WTC11 (cell line): ENCODE measurements around the gene TTC7B. TPM values are rescaled to one million over a fixed set of nuclear protein-coding genes. Genes with fewer than 3 reads are reported as not detected.
"Not testable (repeated sequence)": the region's sequence is repeated elsewhere in the genome, so short reads cannot be mapped to it uniquely, and the experiment has no call there.

ENCODE experiments used
- ATAC-seq: fragments of 200-7000 bp; cut with Tn5 transposase; 2 replicates; pipeline ENCODE4 v1.10.0; 2021; ENCODE audit warnings: mild to moderate bottlenecking, moderate library complexity
- CTCF ChIA-PET: fragments of 300-600 bp; sonication (Branson Sonifier 250); formaldehyde crosslinking; loops from one replicate; lab custom pipeline; 2021; ENCODE audit warnings: antibody characterized with exemption; lab: Charles Lee
- POLR2A ChIA-PET: fragments of 350-600 bp; sonication (Branson Sonifier 250); formaldehyde crosslinking; loops from one replicate; lab custom pipeline; 2021; ENCODE audit warnings: antibody characterized with exemption; lab: Charles Lee
- DNase-seq: peaks from one replicate; pipeline ENCODE4 v3.0.0; 2021; ENCODE audit warnings: low spot score
- H3K27ac Mint-ChIP-seq: 2 replicates; pipeline ENCODE4 v1.8.0; 2021; ENCODE audit warnings: mixed read lengths
- H3K27me3 Mint-ChIP-seq: 2 replicates; pipeline ENCODE4 v1.8.0; 2021; ENCODE audit warnings: low read depth, mild to moderate bottlenecking, moderate library complexity, mixed read lengths
- H3K36me3 Mint-ChIP-seq: 2 replicates; pipeline ENCODE4 v1.8.0; 2021; ENCODE audit warnings: mixed read lengths
- H3K4me1 Mint-ChIP-seq: 2 replicates; pipeline ENCODE4 v1.8.0; 2022; ENCODE audit warnings: mixed read lengths
- H3K4me3 Mint-ChIP-seq: 2 replicates; pipeline ENCODE4 v1.8.0; 2021; ENCODE audit warnings: mild to moderate bottlenecking, moderate library complexity, mixed read lengths
- H3K9me3 Mint-ChIP-seq: 2 replicates; pipeline ENCODE4 v1.8.0; 2021; ENCODE audit warnings: mixed read lengths
- AFF4 ChIP-seq: sonication (generic); formaldehyde crosslinking; IDR thresholded peaks from 2 replicates; pipeline ENCODE4 v1.8.1; 2023; ENCODE audit warnings: mild to moderate bottlenecking, missing genetic modification reagents, borderline replicate concordance
- ARID4B ChIP-seq: sonication (generic); formaldehyde crosslinking; IDR thresholded peaks from 2 replicates; pipeline ENCODE4 v1.8.0; 2023; ENCODE audit warnings: missing genetic modification reagents, mild to moderate bottlenecking, borderline replicate concordance
- CREB1 ChIP-seq: sonication (generic); formaldehyde crosslinking; IDR thresholded peaks from 2 replicates; pipeline ENCODE4 v1.8.0; 2023; ENCODE audit warnings: mild to moderate bottlenecking, missing genetic modification reagents
- CREM ChIP-seq: sonication (generic); formaldehyde crosslinking; IDR thresholded peaks from 2 replicates; pipeline ENCODE4 v1.8.1; 2022; ENCODE audit warnings: mild to moderate bottlenecking, missing genetic modification reagents, moderate library complexity
- E2F5 ChIP-seq: sonication (generic); formaldehyde crosslinking; IDR thresholded peaks from 2 replicates; pipeline ENCODE4 v1.8.1; 2022; ENCODE audit warnings: mild to moderate bottlenecking, moderate library complexity, missing genetic modification reagents
- ETV6 ChIP-seq: sonication (generic); formaldehyde crosslinking; IDR thresholded peaks from 2 replicates; pipeline ENCODE4 v1.8.1; 2022; ENCODE audit warnings: mild to moderate bottlenecking, missing genetic modification reagents
- FOXK1 ChIP-seq: sonication (generic); formaldehyde crosslinking; IDR thresholded peaks from 2 replicates; pipeline ENCODE4 v1.8.0; 2022; ENCODE audit warnings: mild to moderate bottlenecking, moderate library complexity, missing genetic modification reagents
- FOXP1 ChIP-seq: sonication (generic); formaldehyde crosslinking; IDR thresholded peaks from 2 replicates; pipeline ENCODE4 v1.8.0; 2022; ENCODE audit warnings: missing genetic modification reagents, mild to moderate bottlenecking, moderate library complexity, borderline replicate concordance
- GABPB1 ChIP-seq: sonication (generic); formaldehyde crosslinking; IDR thresholded peaks from 2 replicates; pipeline ENCODE4 v1.8.1; 2023; ENCODE audit warnings: mild to moderate bottlenecking, missing genetic modification reagents
- IRF2 ChIP-seq: sonication (generic); formaldehyde crosslinking; IDR thresholded peaks from 2 replicates; pipeline ENCODE4 v1.8.0; 2022; ENCODE audit warnings: low read depth, missing genetic modification reagents, borderline replicate concordance
- NFYB ChIP-seq: sonication (generic); formaldehyde crosslinking; conservative IDR thresholded peaks from 2 replicates; pipeline ENCODE4 v1.8.0; 2022; ENCODE audit warnings: low read depth, missing genetic modification reagents
- NR3C1 ChIP-seq: sonication (generic); formaldehyde crosslinking; conservative IDR thresholded peaks from 2 replicates; pipeline ENCODE4 v1.8.1; 2023; ENCODE audit warnings: low read depth, mild to moderate bottlenecking, missing genetic modification reagents
- SP1 ChIP-seq: sonication (generic); formaldehyde crosslinking; conservative IDR thresholded peaks from 2 replicates; pipeline ENCODE4 v1.8.1; 2022; ENCODE audit warnings: missing genetic modification reagents
- TEAD1 ChIP-seq: sonication (generic); formaldehyde crosslinking; IDR thresholded peaks from 2 replicates; pipeline ENCODE4 v1.8.0; 2022; ENCODE audit warnings: mild to moderate bottlenecking, missing genetic modification reagents
- USF1 ChIP-seq: sonication (generic); formaldehyde crosslinking; IDR thresholded peaks from 2 replicates; pipeline ENCODE4 v1.8.0; 2022; ENCODE audit warnings: mild to moderate bottlenecking, missing genetic modification reagents
- USF2 ChIP-seq: sonication (generic); formaldehyde crosslinking; IDR thresholded peaks from 2 replicates; pipeline ENCODE4 v1.8.1; 2023; ENCODE audit warnings: mild to moderate bottlenecking, missing genetic modification reagents, moderate library complexity
- ZNF263 ChIP-seq: sonication (generic); formaldehyde crosslinking; IDR thresholded peaks from 2 replicates; pipeline ENCODE4 v1.8.1; 2022; ENCODE audit warnings: low read depth, mild to moderate bottlenecking, moderate library complexity, missing genetic modification reagents
- ZNF317 ChIP-seq: sonication (generic); formaldehyde crosslinking; IDR thresholded peaks from 2 replicates; pipeline ENCODE4 v1.8.1; 2023; ENCODE audit warnings: low read depth, mild to moderate bottlenecking, moderate library complexity, missing genetic modification reagents, borderline replicate concordance
- ZNF425 ChIP-seq: fragments of 250-450 bp; sonication (Bioruptor Pico); conservative IDR thresholded peaks from 2 replicates; pipeline ENCODE4 v1.9.0; 2021; ENCODE audit warnings: mild to moderate bottlenecking
- total RNA-seq: library from RNA; stranded (reverse); gene quantifications from 3 replicates; pipeline ENCODE4 v1.2.3, GENCODE V29; 2021

TTC7B gene
- total RNA-seq, 1 experiment from 2014 or later, result 27.6 TPM

- TF ChIP-seq AFF4 (CRISPR knock-in tag), result no peak
- no peak for TF ChIP-seq IRF2
- peak; percentile 71; the same call in 1 of the 2 replicates for TF ChIP-seq SP1 (CRISPR knock-in tag)
- peak; percentile 57; the same call in 1 of the 2 replicates for TF ChIP-seq CREM (CRISPR knock-in tag)
- TF ChIP-seq CREB1 (CRISPR knock-in tag), result 0 out of 2 replicates have a peak, but pooled peaks have one; percentile 28
- peak; percentile 85; the same call in 1 of the 2 replicates for TF ChIP-seq ARID4B (CRISPR knock-in tag)
- TF ChIP-seq E2F5, result peak; percentile 98
- TF ChIP-seq TEAD1 (CRISPR knock-in tag), result peak; percentile 90; the same call in 1 of the 2 replicates
- TF ChIP-seq ZNF263 (CRISPR knock-in tag), result no peak
- TF ChIP-seq ZNF425 (CRISPR knock-in tag), result no peak
- TF ChIP-seq FOXK1 (CRISPR knock-in tag), result 0 out of 2 replicates have a peak, but pooled peaks have one; percentile 25
- TF ChIP-seq USF1 (CRISPR knock-in tag), result peak; percentile 34; the same call in 1 of the 2 replicates
- TF ChIP-seq USF2, result peak; percentile 41
- peak; percentile 69 for TF ChIP-seq ZNF317 (CRISPR knock-in tag)
- peak; percentile 78 for TF ChIP-seq NFYB (CRISPR knock-in tag)
- TF ChIP-seq ETV6 (CRISPR knock-in tag), result peak; percentile 42; the same call in 1 of the 2 replicates
- peak; percentile 67; the same call in 1 of the 2 replicates for TF ChIP-seq FOXP1
- no peak for TF ChIP-seq NR3C1 (CRISPR knock-in tag)
- TF ChIP-seq GABPB1 (CRISPR knock-in tag), result peak; percentile 46; the same call in 1 of the 2 replicates
These were observed 11.8 kb upstream of the TTC7B start (continued) for GRCh38 chr14:90827919-90828610.

- CTCF ChIA-PET, H3K27ac Mint-ChIP-seq: not testable (repeated sequence)
These were observed 7.3 kb upstream of the TTC7B start for GRCh38 chr14:90823542-90823941.

More at GRCh38 chr14:90823542-90823941, 7.3 kb upstream of the TTC7B start:
- DNase-seq, H3K4me1 Mint-ChIP-seq, H3K4me3 Mint-ChIP-seq, POLR2A ChIA-PET, ATAC-seq: not testable (repeated sequence)
- H3K36me3 Mint-ChIP-seq, result peaks cover 25% of the 10 kb centered on the region
- H3K9me3 Mint-ChIP-seq, result peaks cover 41% of the 10 kb centered on the region
- H3K27me3 Mint-ChIP-seq, result peaks cover 51% of the 10 kb centered on the region
